Astrocyte (in vitro differentiated cells and primary cell): ENCODE measurements around the gene IL1R1. TPM values are rescaled to one million over a fixed set of nuclear protein-coding genes. Genes with fewer than 3 reads are reported as not detected.

Source experiments
- DNase-seq: peaks from one replicate; pipeline ENCODE4 v3.0.0-alpha.2; 2010; ENCODE audit warnings: low read depth
- FAIRE-seq: peaks from 2 replicates; lab custom pipeline; 2011; peaks lifted over from hg19 to GRCh38; lab: Jason Lieb, UNC
- H2AFZ ChIP-seq: 2 replicates; pipeline ENCODE4 v1.6.0; 2012; ENCODE audit warnings: low read depth, low read length, inconsistent platforms
- H3K27ac ChIP-seq: 2 replicates; pipeline ENCODE4 v1.5.1; 2011; ENCODE audit warnings: low read depth, low read length, inconsistent platforms
- H3K27me3 ChIP-seq: 2 replicates; pipeline ENCODE4 v1.6.0; 2011; ENCODE audit warnings: low read length, inconsistent platforms; ENCODE audit not compliant: insufficient read depth
- H3K36me3 ChIP-seq: 2 replicates; pipeline ENCODE4 v1.5.1; 2011; ENCODE audit warnings: low read length, inconsistent platforms; ENCODE audit not compliant: insufficient read depth
- H3K4me1 ChIP-seq: 2 replicates; pipeline ENCODE4 v1.5.1; 2011; ENCODE audit warnings: low read length, inconsistent platforms; ENCODE audit not compliant: insufficient read depth
- H3K4me2 ChIP-seq: 2 replicates; pipeline ENCODE4 v1.6.0; 2012; ENCODE audit warnings: low read length, inconsistent platforms
- H3K4me3 ChIP-seq: 2 replicates; pipeline ENCODE4 v1.5.1; 2011; ENCODE audit warnings: low read depth, mild to moderate bottlenecking, low read length, inconsistent platforms; ENCODE audit not compliant: insufficient read depth
- H3K79me2 ChIP-seq: 2 replicates; pipeline ENCODE4 v1.6.0; 2012; ENCODE audit warnings: mild to moderate bottlenecking, low read length, inconsistent platforms; ENCODE audit not compliant: insufficient read depth
- H3K9ac ChIP-seq: 2 replicates; pipeline ENCODE4 v1.6.0; 2012; ENCODE audit warnings: mild to moderate bottlenecking, low read length, inconsistent platforms
- H3K9me3 ChIP-seq: 2 replicates; pipeline ENCODE4 v1.5.1; 2012; ENCODE audit warnings: low read depth, mild to moderate bottlenecking, low read length, inconsistent platforms; ENCODE audit not compliant: insufficient read depth
- H4K20me1 ChIP-seq: 2 replicates; pipeline ENCODE4 v1.6.0; 2012; ENCODE audit warnings: low read length, inconsistent platforms; ENCODE audit not compliant: insufficient read depth
- H3K27ac Mint-ChIP-seq: one replicate; pipeline ENCODE4 v1.8.0; 2021; ENCODE audit warnings: mild to moderate bottlenecking, mixed read lengths; ENCODE audit not compliant: unreplicated experiment
- H3K27me3 Mint-ChIP-seq: one replicate; pipeline ENCODE4 v1.8.0; 2021; ENCODE audit warnings: low read depth, mixed read lengths; ENCODE audit not compliant: unreplicated experiment
- H3K36me3 Mint-ChIP-seq: one replicate; pipeline ENCODE4 v1.8.0; 2021; ENCODE audit warnings: low read depth, mixed read lengths; ENCODE audit not compliant: unreplicated experiment
- H3K4me1 Mint-ChIP-seq: one replicate; pipeline ENCODE4 v1.8.0; 2021; ENCODE audit warnings: low read depth, mixed read lengths; ENCODE audit not compliant: unreplicated experiment
- H3K4me3 Mint-ChIP-seq: one replicate; pipeline ENCODE4 v1.8.0; 2021; ENCODE audit warnings: mild to moderate bottlenecking, moderate library complexity, mixed read lengths; ENCODE audit not compliant: unreplicated experiment
- H3K9me3 Mint-ChIP-seq: one replicate; pipeline ENCODE4 v1.8.0; 2021; ENCODE audit warnings: mild to moderate bottlenecking, mixed read lengths; ENCODE audit not compliant: unreplicated experiment
- EZH2 ChIP-seq: IDR thresholded peaks from 2 replicates; pipeline ENCODE4 v1.6.1; 2012; ENCODE audit warnings: mild to moderate bottlenecking, low read length, inconsistent platforms; ENCODE audit not compliant: insufficient read depth
- total RNA-seq: library from RNA; stranded (reverse); gene quantifications from 2 replicates; pipeline ENCODE4 v1.2.1, GENCODE V29; 2021
- TF ChIP-seq, protein P1 (sequence below): IDR thresholded peaks from 2 replicates; pipeline ENCODE4 v1.5.1; 2011; ENCODE audit warnings: low read depth, mild to moderate bottlenecking, inconsistent platforms, low read length, moderate library complexity; ENCODE audit not compliant: insufficient read depth

Gene IL1R1
- total RNA-seq, 1 donor from 2014 or later = 7.5 TPM

GRCh38 chr2:102185347-102185746, 42.8 kb downstream of the IL1R1 start:
- H2AFZ ChIP-seq = no peak overlapping the region
- H3K9ac ChIP-seq = no peak overlapping the region
- peaks cover 17% of the 10 kb centered on the region for H3K27me3 Mint-ChIP-seq
- H3K27ac Mint-ChIP-seq = no peak overlapping the region
- H3K9me3 ChIP-seq = no peaks in the 10 kb centered on the region
- no peak for DNase-seq
- no peak for FAIRE-seq
- no peak overlapping the region for H3K4me3 ChIP-seq
- peaks cover 6% of the 10 kb centered on the region for H3K4me1 ChIP-seq
- H3K9me3 Mint-ChIP-seq = peaks cover 2% of the 10 kb centered on the region
- no peaks in the 10 kb centered on the region for H3K27me3 ChIP-seq
- no peaks in the 10 kb centered on the region for H4K20me1 ChIP-seq
- H3K79me2 ChIP-seq = no peaks in the 10 kb centered on the region
- no peak overlapping the region for H3K27ac ChIP-seq
- H3K36me3 ChIP-seq = no peaks in the 10 kb centered on the region
- H3K4me1 Mint-ChIP-seq = peaks cover 4% of the 10 kb centered on the region
- H3K4me2 ChIP-seq = no peak overlapping the region
- H3K36me3 Mint-ChIP-seq = no peaks in the 10 kb centered on the region
- TF ChIP-seq EZH2 = no peak
- TF ChIP-seq, protein P1, sequence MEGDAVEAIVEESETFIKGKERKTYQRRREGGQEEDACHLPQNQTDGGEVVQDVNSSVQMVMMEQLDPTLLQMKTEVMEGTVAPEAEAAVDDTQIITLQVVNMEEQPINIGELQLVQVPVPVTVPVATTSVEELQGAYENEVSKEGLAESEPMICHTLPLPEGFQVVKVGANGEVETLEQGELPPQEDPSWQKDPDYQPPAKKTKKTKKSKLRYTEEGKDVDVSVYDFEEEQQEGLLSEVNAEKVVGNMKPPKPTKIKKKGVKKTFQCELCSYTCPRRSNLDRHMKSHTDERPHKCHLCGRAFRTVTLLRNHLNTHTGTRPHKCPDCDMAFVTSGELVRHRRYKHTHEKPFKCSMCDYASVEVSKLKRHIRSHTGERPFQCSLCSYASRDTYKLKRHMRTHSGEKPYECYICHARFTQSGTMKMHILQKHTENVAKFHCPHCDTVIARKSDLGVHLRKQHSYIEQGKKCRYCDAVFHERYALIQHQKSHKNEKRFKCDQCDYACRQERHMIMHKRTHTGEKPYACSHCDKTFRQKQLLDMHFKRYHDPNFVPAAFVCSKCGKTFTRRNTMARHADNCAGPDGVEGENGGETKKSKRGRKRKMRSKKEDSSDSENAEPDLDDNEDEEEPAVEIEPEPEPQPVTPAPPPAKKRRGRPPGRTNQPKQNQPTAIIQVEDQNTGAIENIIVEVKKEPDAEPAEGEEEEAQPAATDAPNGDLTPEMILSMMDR = peak; percentile 48
- no peak overlapping the region for H3K4me3 Mint-ChIP-seq

DNA sequence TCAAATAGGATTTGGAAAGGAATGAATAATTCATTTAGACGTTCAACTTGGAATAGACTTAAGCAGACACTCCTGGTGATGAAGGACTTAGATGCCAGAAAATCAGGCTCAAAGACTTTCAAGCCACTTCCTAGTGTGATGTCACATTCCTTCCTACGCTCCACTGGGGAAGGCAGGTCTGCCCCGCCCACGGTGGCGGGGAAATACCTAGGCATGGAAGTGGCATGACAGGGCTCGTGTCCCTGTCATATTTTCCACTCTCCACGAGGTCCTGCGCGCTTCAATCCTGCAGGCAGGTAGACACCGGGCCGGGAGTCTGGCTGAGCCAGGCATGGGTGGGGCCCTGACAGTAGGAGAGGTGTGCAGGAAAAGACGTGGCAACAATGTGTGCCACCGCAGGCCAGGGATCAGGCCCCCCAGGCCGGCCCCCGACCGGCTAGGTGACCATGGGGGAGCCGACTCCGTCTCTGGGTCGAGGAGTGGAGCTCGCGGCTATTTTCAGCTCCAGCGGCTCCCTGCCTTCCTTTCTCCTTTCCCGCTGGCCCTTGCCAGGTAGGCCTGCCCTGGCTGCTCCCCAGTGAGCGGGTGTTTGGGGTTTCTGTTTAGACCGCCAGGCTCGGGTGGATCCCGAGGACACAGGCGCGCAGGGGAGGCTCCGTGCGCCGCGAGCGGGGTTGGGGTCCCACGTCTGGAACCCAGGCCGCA, 44.4 kb downstream of the IL1R1 start, which contains the start of gene IL1RL2:
Gene IL1RL2 (plus strand): TSS at position 233 of the 705 bp plus-strand sequence. CDS start 845 bp downstream, outside the sequence.
- peak within 1 kb of the TSS; percentile 99 for H2AFZ ChIP-seq
- Mint-ChIP-seq H3K4me3 (peak within 1 kb of the TSS; percentile 78), H3K27me3 (peaks cover 17% of the 10 kb centered on the region), H3K36me3 (no peaks in the 10 kb centered on the region), H3K27ac (peak within 1 kb of the TSS; percentile 18), H3K9me3 (peaks cover 2% of the 10 kb centered on the region), H3K4me1 (peaks cover 9% of the 10 kb centered on the region)
- H3K9ac ChIP-seq = peak within 1 kb of the TSS; percentile 81
- H3K36me3 ChIP-seq = no peaks in the 10 kb centered on the region
- no peak for FAIRE-seq
- peaks cover 6% of the 10 kb centered on the region for H3K4me1 ChIP-seq
- no peaks in the 10 kb centered on the region for H3K27me3 ChIP-seq
- no peak within 1 kb of the TSS for H3K27ac ChIP-seq
- DNase-seq = no peak
- H3K9me3 ChIP-seq = no peaks in the 10 kb centered on the region
- H3K4me3 ChIP-seq = peak within 1 kb of the TSS; percentile 62
- TF ChIP-seq, protein P1 = no peak
- no peak for TF ChIP-seq EZH2
- H4K20me1 ChIP-seq = no peaks in the 10 kb centered on the region
- peak within 1 kb of the TSS; percentile 93 for H3K4me2 ChIP-seq
- no peaks in the 10 kb centered on the region for H3K79me2 ChIP-seq
